ENCODE measurements around the gene SH3TC2.

DNA sequence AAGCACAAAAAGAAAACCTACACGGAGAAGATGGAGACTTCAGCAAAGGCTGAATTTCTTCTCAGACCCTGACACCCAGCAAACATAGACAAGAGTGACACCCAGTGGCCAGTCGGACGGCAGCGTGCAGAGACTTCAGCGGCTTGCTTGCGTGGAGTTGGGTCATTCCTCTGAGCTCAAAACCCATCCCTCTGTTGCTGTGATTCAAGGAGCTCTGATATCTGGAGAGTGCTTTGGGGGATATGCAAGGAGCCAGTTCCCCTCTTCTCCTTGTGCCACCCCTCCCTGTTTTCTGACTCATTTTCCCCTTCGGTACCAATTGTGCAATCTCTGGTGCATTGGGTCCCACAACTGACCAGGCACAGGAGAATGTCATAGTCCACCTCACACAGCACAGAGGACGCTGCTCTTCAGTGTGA is 27.5 kb downstream of the SH3TC2 start:
- TF ChIP-seq REST (IDR thresholded peaks at IDR 0.05; ENCODE audit: insufficient read depth in 1 of 2, low read depth in 2 of 2, low read length in 2 of 2) = no peak
- no peak for TF ChIP-seq POLR2AphosphoS5 (IDR thresholded peaks at IDR 0.05; ENCODE audit: low read depth, low read length)

All from PFSK-1 (cell line).